Mucosa of rectum (tissue), 2 donors: Measurements from ENCODE around the gene VGLL4.

Experiments
- H3K27ac ChIP-seq, 2 donors: one replicate each; pipeline ENCODE4 v1.7.0; 2013; ENCODE audit warnings: inconsistent platforms in 2 of 2, low read depth in 2 of 2, low read length in 2 of 2
- H3K27me3 ChIP-seq, 2 donors: one replicate each; pipeline ENCODE4 v1.7.0; 2013; ENCODE audit warnings: low read length in 2 of 2; ENCODE audit not compliant: control insufficient read depth in 2 of 2, insufficient read depth in 2 of 2
- H3K36me3 ChIP-seq, 2 donors: one replicate each; pipeline ENCODE4 v1.7.0; 2013; ENCODE audit warnings: low read length in 2 of 2; ENCODE audit not compliant: control insufficient read depth in 2 of 2, insufficient read depth in 2 of 2
- H3K4me1 ChIP-seq, 2 donors: one replicate each; pipeline ENCODE4 v1.7.0; 2013; ENCODE audit warnings: low read length in 2 of 2, mild to moderate bottlenecking in 1 of 2; ENCODE audit not compliant: control insufficient read depth in 2 of 2, insufficient read depth in 2 of 2
- H3K4me3 ChIP-seq, 2 donors: one replicate each; pipeline ENCODE4 v1.7.0; 2013; ENCODE audit warnings: low read length in 2 of 2
- H3K9ac ChIP-seq, 2 donors: one replicate each; pipeline ENCODE4 v1.7.0; 2013; ENCODE audit warnings: low read length in 2 of 2, low read depth in 1 of 2, mild to moderate bottlenecking in 1 of 2
- H3K9me3 ChIP-seq, 2 donors: one replicate each; pipeline ENCODE4 v1.7.0; 2013; ENCODE audit warnings: low read length in 2 of 2; ENCODE audit not compliant: control insufficient read depth in 2 of 2
- donor health status: healthy.
- donor health status: Normal muscosa, but diverticular disease.

The VGLL4 gene

GRCh38 chr3:11591002-11591355 is 52.7 kb downstream of the VGLL4 start:
- H3K27ac ChIP-seq, result peak overlapping the region; percentile 13 to 43
- H3K4me1 ChIP-seq, result peaks cover 10 to 18% of the 10 kb centered on the region in 2 donors
- H3K9ac ChIP-seq, result no peak overlapping the region
- no peaks in the 10 kb centered on the region for H3K36me3 ChIP-seq
- no peaks in the 10 kb centered on the region for H3K9me3 ChIP-seq
- no peaks in the 10 kb centered on the region for H3K27me3 ChIP-seq
- no peak overlapping the region for H3K4me3 ChIP-seq

- Histone ChIP-seq H3K9ac (no peak overlapping the region), H3K4me3 (no peak overlapping the region), H3K9me3 (no peaks in the 10 kb centered on the region), H3K36me3 (no peaks in the 10 kb centered on the region), H3K4me1 (peaks cover 10 to 18% of the 10 kb centered on the region in 2 donors), H3K27ac (no peak overlapping the region), H3K27me3 (no peaks in the 10 kb centered on the region)
Measured at GRCh38 chr3:11589706-11590105, 54.0 kb downstream of the VGLL4 start.

- Histone ChIP-seq H3K4me1 (peaks cover 10 to 19% of the 10 kb centered on the region in 2 donors), H3K4me3 (no peak overlapping the region), H3K9ac (no peak overlapping the region), H3K9me3 (no peaks in the 10 kb centered on the region), H3K27me3 (no peaks in the 10 kb centered on the region), H3K36me3 (no peaks in the 10 kb centered on the region), H3K27ac (no peak overlapping the region)
Measured at GRCh38 chr3:11588755-11589154, 55.0 kb downstream of the VGLL4 start.

- Histone ChIP-seq H3K27me3 (no peaks in the 10 kb centered on the region), H3K9me3 (no peaks in the 10 kb centered on the region), H3K27ac (no peak overlapping the region), H3K9ac (no peak overlapping the region), H3K4me3 (no peak overlapping the region), H3K36me3 (no peaks in the 10 kb centered on the region), H3K4me1 (peaks cover 10 to 22% of the 10 kb centered on the region in 2 donors)
Measured at GRCh38 chr3:11588338-11588737, 55.4 kb downstream of the VGLL4 start.

GRCh38 chr3:11587766-11588165 is 55.9 kb downstream of the VGLL4 start:
- Histone ChIP-seq H3K4me1 (peaks cover 11 to 22% of the 10 kb centered on the region in 2 donors), H3K9me3 (no peaks in the 10 kb centered on the region), H3K27me3 (no peaks in the 10 kb centered on the region), H3K9ac (no peak overlapping the region), H3K27ac (no peak overlapping the region), H3K36me3 (no peaks in the 10 kb centered on the region), H3K4me3 (no peak overlapping the region)

- peaks cover 15 to 22% of the 10 kb centered on the region in 2 donors for H3K4me1 ChIP-seq
Measured at GRCh38 chr3:11584570-11584969, 59.1 kb downstream of the VGLL4 start.

GRCh38 chr3:11583638-11584046 is 60.1 kb downstream of the VGLL4 start:
- no peak overlapping the region for H3K9ac ChIP-seq
- peak overlapping the region in 1 of 2 donors; percentile 3 for H3K27ac ChIP-seq
- H3K9me3 ChIP-seq, result no peaks in the 10 kb centered on the region
- no peak overlapping the region for H3K4me3 ChIP-seq
- no peaks in the 10 kb centered on the region for H3K36me3 ChIP-seq
- H3K27me3 ChIP-seq, result no peaks in the 10 kb centered on the region
- H3K4me1 ChIP-seq, result peaks cover 15 to 22% of the 10 kb centered on the region in 2 donors

More at GRCh38 chr3:11584570-11584969, 59.1 kb downstream of the VGLL4 start:
- H3K4me3 ChIP-seq, result no peak overlapping the region
- H3K36me3 ChIP-seq, result no peaks in the 10 kb centered on the region
- no peak overlapping the region for H3K9ac ChIP-seq
- H3K27me3 ChIP-seq, result no peaks in the 10 kb centered on the region
- no peaks in the 10 kb centered on the region for H3K9me3 ChIP-seq
- no peak overlapping the region for H3K27ac ChIP-seq

- Histone ChIP-seq H3K9ac (no peak overlapping the region), H3K27me3 (no peaks in the 10 kb centered on the region), H3K36me3 (no peaks in the 10 kb centered on the region), H3K9me3 (no peaks in the 10 kb centered on the region), H3K4me1 (peaks cover 15 to 22% of the 10 kb centered on the region in 2 donors), H3K4me3 (no peak overlapping the region), H3K27ac (peak overlapping the region in 1 of 2 donors; percentile 3)
Measured at GRCh38 chr3:11583235-11583634, 60.5 kb downstream of the VGLL4 start.

GRCh38 chr3:11582191-11582968 is 61.3 kb downstream of the VGLL4 start:
- Histone ChIP-seq H3K36me3 (peaks cover 0 to 3% of the 10 kb centered on the region in 2 donors), H3K27me3 (no peaks in the 10 kb centered on the region), H3K9ac (peak overlapping the region in 1 of 2 donors; percentile 8), H3K4me3 (peak overlapping the region; percentile 40 to 51), H3K9me3 (no peaks in the 10 kb centered on the region), H3K4me1 (peaks cover 15 to 22% of the 10 kb centered on the region in 2 donors), H3K27ac (peak overlapping the region in 1 of 2 donors; percentile 59)

GRCh38 chr3:11581237-11582190 is 62.2 kb downstream of the VGLL4 start:
- H3K27ac ChIP-seq, result peak overlapping the region in 1 of 2 donors; percentile 59
- no peaks in the 10 kb centered on the region for H3K9me3 ChIP-seq
- H3K4me1 ChIP-seq, result peaks cover 15 to 22% of the 10 kb centered on the region in 2 donors
- no peaks in the 10 kb centered on the region for H3K27me3 ChIP-seq
- peak overlapping the region; percentile 40 to 51 for H3K4me3 ChIP-seq
- H3K9ac ChIP-seq, result peak overlapping the region; percentile 18 to 19
- peaks cover 0 to 3% of the 10 kb centered on the region in 2 donors for H3K36me3 ChIP-seq
